ENCODE data around the gene MYO9A. TPM values are rescaled to one million over a fixed set of nuclear protein-coding genes. Genes with fewer than 3 reads are reported as not detected.

The MYO9A gene
- total RNA-seq, 1 donor from 2014 or later: 38.5 TPM

- Histone ChIP-seq H3K4me3 (no peak within 1 kb of the TSS), H2AFZ (replicated peaks) (no peak within 1 kb of the TSS), H3K4me2 (no peak within 1 kb of the TSS), H3K27ac (no peak within 1 kb of the TSS), H3K79me2 (ENCODE audit: low read depth) (no peaks in the 10 kb centered on the region), H3K4me1 (peaks cover 25% of the 10 kb centered on the region), H3K9me3 (ENCODE audit: low read depth) (no peaks in the 10 kb centered on the region), H3F3A (ENCODE audit: low read depth) (peaks cover 24% of the 10 kb centered on the region), H3K9ac (no peak within 1 kb of the TSS), H4K20me1 (ENCODE audit: low read depth) (peaks cover 6% of the 10 kb centered on the region), H3K27me3 (no peaks in the 10 kb centered on the region), H3K36me3 (no peaks in the 10 kb centered on the region)
- no peaks in the 10 kb centered on the region for H3K36me3 Mint-ChIP-seq
- TF ChIP-seq EZH2 (IDR thresholded peaks at IDR 0.05): no peak
- TF ChIP-seq EZH2phosphoT487 (IDR thresholded peaks at IDR 0.05): no peak
- TF ChIP-seq, protein P1, sequence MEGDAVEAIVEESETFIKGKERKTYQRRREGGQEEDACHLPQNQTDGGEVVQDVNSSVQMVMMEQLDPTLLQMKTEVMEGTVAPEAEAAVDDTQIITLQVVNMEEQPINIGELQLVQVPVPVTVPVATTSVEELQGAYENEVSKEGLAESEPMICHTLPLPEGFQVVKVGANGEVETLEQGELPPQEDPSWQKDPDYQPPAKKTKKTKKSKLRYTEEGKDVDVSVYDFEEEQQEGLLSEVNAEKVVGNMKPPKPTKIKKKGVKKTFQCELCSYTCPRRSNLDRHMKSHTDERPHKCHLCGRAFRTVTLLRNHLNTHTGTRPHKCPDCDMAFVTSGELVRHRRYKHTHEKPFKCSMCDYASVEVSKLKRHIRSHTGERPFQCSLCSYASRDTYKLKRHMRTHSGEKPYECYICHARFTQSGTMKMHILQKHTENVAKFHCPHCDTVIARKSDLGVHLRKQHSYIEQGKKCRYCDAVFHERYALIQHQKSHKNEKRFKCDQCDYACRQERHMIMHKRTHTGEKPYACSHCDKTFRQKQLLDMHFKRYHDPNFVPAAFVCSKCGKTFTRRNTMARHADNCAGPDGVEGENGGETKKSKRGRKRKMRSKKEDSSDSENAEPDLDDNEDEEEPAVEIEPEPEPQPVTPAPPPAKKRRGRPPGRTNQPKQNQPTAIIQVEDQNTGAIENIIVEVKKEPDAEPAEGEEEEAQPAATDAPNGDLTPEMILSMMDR (IDR thresholded peaks at IDR 0.05): no peak
- no peak within 1 kb of the TSS for H3K4me3 Mint-ChIP-seq
- no peak within 1 kb of the TSS for H3K27ac Mint-ChIP-seq
- peaks cover 36% of the 10 kb centered on the region for H3K4me1 Mint-ChIP-seq
- H3K9me3 Mint-ChIP-seq: no peaks in the 10 kb centered on the region
- H3K27me3 Mint-ChIP-seq (ENCODE audit: insufficient read depth, low read depth): peaks cover 11% of the 10 kb centered on the region
- DNase-seq (ENCODE audit: low spot score): no peak
These were observed 307.5 kb downstream of the MYO9A start, which contains the start of gene NR2E3 for GRCh38 chr15:71810256-71811035. NR2E3 (plus strand) TSS chr15:71810554; CDS start chr15:71810744, 190 bp downstream.

DNA sequence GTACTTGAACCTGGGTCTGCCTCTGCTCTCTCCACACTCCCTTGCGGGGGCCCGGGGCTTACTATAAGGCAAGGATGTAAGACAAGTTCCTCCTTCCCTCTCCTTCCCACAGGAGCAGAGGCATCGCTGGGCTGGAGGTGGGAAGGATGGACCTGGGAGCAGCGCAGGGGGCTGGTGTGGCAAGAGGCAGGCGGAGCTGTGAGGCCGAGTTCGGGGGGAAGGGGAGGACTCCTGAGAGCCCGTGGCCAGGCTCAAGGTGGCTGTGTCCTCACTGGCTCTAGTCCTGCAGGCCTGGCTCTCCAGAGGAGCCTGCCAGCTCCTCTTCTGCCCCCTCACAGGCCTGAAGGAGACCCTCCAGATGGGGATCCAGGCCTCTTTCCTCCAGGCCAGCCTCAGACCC lies 308.6 kb downstream of the MYO9A start:
- DNase-seq (ENCODE audit: low spot score): no peak
- H2AFZ ChIP-seq (replicated peaks): no peak overlapping the region
- H3K36me3 Mint-ChIP-seq: no peaks in the 10 kb centered on the region
- H3K4me3 ChIP-seq: no peak overlapping the region
- H3K4me1 Mint-ChIP-seq: peaks cover 45% of the 10 kb centered on the region
- H3K4me1 ChIP-seq: peaks cover 29% of the 10 kb centered on the region
- no peaks in the 10 kb centered on the region for H3K79me2 ChIP-seq (ENCODE audit: low read depth)
- H3K27ac ChIP-seq: no peak overlapping the region
- H3F3A ChIP-seq (ENCODE audit: low read depth): peaks cover 24% of the 10 kb centered on the region
- peaks cover 6% of the 10 kb centered on the region for H4K20me1 ChIP-seq (ENCODE audit: low read depth)
- H3K9me3 ChIP-seq (ENCODE audit: low read depth): no peaks in the 10 kb centered on the region
- no peaks in the 10 kb centered on the region for H3K36me3 ChIP-seq
- H3K9me3 Mint-ChIP-seq: no peaks in the 10 kb centered on the region
- no peak overlapping the region for H3K4me3 Mint-ChIP-seq
- H3K27me3 ChIP-seq: no peaks in the 10 kb centered on the region
- no peak overlapping the region for H3K27ac Mint-ChIP-seq
- H3K27me3 Mint-ChIP-seq (ENCODE audit: insufficient read depth, low read depth): peaks cover 9% of the 10 kb centered on the region
- H3K9ac ChIP-seq: no peak overlapping the region
- no peak overlapping the region for H3K4me2 ChIP-seq
- TF ChIP-seq EZH2 (IDR thresholded peaks at IDR 0.05) (no peak), EZH2phosphoT487 (IDR thresholded peaks at IDR 0.05) (no peak)
- TF ChIP-seq, protein P1 (IDR thresholded peaks at IDR 0.05): no peak

DNA sequence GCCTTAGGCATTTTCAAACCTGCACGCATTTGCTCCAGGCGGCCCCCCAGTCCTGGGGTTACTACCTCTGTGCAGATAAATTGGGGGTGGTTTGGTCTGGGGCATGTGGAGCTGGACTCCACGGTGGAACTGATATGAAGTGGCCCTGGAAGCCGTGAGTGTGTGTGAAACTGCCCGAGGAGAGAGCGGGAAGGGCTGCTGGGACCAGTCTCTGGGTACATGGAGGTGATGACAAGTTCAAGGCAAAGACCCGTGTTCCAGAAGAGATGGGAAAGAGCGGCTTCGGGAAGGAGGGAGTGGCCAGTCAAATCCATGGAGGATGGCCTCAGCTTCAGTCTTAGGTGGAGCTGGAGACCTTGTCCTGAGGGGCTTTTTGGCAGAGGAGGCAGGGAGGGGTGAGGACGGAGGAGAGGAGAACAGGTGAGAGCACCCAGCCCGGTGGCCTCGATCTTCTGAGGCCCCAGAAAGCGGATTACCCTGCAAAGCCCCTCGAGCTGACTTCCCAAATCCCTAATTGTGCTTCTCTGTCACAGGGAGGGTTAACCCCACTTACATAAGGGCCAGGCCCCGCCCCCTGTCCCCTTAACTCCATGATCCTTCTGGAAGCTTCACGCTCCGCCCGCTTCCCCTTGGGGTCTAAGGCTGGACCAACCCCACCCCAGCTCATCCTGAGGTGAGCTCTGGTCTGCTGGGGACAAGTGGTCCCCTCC lies 309.5 kb downstream of the MYO9A start:
- Histone ChIP-seq H4K20me1 (ENCODE audit: low read depth) (peaks cover 6% of the 10 kb centered on the region), H3K27me3 (no peaks in the 10 kb centered on the region), H3F3A (ENCODE audit: low read depth) (peaks cover 24% of the 10 kb centered on the region), H3K36me3 (no peaks in the 10 kb centered on the region), H3K27ac (no peak overlapping the region), H3K79me2 (ENCODE audit: low read depth) (no peaks in the 10 kb centered on the region), H3K4me2 (peak overlapping the region; percentile 72), H3K4me3 (no peak overlapping the region), H3K9me3 (ENCODE audit: low read depth) (no peaks in the 10 kb centered on the region), H2AFZ (replicated peaks) (no peak overlapping the region), H3K9ac (no peak overlapping the region), H3K4me1 (peaks cover 29% of the 10 kb centered on the region)
- Mint-ChIP-seq H3K27me3 (ENCODE audit: insufficient read depth, low read depth) (peaks cover 9% of the 10 kb centered on the region), H3K36me3 (no peaks in the 10 kb centered on the region), H3K4me3 (no peak overlapping the region), H3K4me1 (peaks cover 45% of the 10 kb centered on the region), H3K9me3 (no peaks in the 10 kb centered on the region), H3K27ac (peak overlapping the region; percentile 33)
- no peak for DNase-seq (ENCODE audit: low spot score)
- TF ChIP-seq EZH2 (IDR thresholded peaks at IDR 0.05) (no peak), EZH2phosphoT487 (IDR thresholded peaks at IDR 0.05) (no peak)
- TF ChIP-seq, protein P1 (IDR thresholded peaks at IDR 0.05): no peak

Data from neural progenitor cell (in vitro differentiated cells).